HUDEP-2 (cell line): ENCODE results near the gene ACAP1.

Experiments used
- DNase-seq, 76 experiments: peaks; one replicate each; lab custom pipeline; 2025; ENCODE audit not compliant: unreplicated experiment in 76 of 76; lab: John Stamatoyannopoulos, UW

Gene ACAP1

DNA sequence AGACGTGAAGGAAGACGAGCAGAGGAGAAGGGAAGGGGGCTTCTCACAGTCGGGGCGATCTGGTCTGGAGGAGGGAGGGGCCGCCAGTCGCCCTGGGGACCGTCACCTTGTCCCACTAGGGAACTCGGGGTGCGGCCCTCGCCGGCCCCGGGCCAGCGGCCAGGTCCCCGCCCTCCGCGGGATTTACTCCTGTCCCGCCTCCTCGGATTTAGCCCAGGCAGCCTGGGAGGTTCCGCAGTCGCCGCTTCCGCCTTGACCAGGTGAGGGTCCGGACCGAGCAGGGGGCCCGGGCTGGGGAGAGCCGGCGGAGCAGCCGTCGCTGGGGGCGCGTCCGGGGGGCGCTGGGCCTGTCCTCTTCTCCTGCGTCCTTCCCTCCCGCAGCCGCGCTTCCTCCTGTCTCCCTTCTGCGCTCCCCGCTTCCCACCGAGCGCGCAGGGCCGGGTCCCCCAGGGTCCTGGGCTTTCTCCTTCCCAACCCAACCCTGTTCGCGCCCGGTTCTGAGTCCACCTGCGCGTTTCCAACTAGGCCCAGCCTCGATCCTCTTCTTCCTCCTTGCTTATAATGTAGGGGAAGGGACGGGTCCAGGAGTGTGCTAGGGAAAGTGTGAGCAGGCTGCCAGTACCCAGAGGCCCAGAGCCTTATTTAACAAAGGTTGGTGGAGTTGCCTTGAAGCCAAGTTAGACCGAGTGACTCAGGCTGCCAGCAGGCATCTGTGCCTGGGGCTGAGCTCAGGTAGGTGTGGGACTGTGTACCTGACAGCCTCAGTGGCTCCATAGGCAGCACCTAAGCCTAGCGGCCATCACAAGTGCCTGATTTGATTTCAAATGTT lies 44.7 kb downstream of the ACAP1 start, which contains the start of gene TNK1:
Gene TNK1, plus strand, starts transcription at position 235 of the 829 bp plus-strand sequence. CDS start 1,838 bp downstream, outside the sequence.
- no peak for DNase-seq

DNA sequence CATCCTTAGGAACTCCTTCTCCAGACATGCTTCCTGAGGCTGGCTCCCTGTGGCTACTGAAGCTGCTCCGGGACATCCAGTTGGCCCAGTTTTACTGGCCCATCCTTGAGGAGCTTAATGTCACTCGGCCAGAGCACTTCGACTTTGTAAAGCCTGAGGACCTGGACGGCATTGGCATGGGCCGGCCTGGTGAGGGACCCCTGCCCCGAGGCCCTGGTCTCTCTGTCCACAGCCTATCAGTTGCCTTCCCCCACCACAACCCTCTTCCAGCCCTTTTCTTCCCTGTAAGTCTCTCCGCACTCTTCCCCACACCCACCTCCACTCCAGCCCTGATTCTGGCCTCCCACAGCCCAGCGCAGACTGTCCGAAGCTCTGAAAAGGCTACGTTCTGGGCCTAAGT lies 46.6 kb downstream of the ACAP1 start:
- no peak for DNase-seq

GRCh38 chr17:7383371-7383741 lies 47.0 kb downstream of the ACAP1 start:
- no peak for DNase-seq

- DNase-seq, result peak in 14 of 76 experiments; percentile 4 to 36 (median 22)
These were observed 47.6 kb downstream of the ACAP1 start for GRCh38 chr17:7383742-7384488.

DNA sequence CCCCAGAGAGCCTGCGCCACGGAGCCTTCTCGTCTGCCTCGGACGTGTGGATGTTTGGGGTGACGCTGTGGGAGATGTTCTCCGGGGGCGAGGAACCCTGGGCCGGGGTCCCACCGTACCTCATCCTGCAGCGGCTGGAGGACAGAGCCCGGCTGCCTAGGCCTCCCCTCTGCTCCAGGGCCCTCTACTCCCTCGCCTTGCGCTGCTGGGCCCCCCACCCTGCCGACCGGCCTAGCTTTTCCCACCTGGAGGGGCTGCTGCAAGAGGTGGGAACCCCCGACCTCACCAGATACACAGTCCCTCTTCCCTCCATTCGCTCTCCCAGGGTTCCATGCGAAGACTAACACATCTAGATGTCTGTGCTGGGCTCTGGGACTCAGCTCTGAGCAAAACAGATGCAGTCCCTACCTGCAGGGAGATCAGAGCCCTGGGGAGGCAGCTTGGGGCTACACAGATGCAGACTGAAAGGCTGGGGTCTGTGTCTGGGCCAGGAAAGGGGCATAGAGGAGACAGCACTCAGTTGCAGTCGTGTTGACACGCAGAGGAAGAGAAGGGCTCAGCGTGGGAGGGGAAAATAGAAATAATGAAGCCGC lies 48.3 kb downstream of the ACAP1 start:
- DNase-seq, result no peak

GRCh38 chr17:7388856-7389255 lies 52.5 kb downstream of the ACAP1 start:
- no peak for DNase-seq

GRCh38 chr17:7389924-7390910 lies 53.9 kb downstream of the ACAP1 start:
- DNase-seq, result no peak

DNA sequence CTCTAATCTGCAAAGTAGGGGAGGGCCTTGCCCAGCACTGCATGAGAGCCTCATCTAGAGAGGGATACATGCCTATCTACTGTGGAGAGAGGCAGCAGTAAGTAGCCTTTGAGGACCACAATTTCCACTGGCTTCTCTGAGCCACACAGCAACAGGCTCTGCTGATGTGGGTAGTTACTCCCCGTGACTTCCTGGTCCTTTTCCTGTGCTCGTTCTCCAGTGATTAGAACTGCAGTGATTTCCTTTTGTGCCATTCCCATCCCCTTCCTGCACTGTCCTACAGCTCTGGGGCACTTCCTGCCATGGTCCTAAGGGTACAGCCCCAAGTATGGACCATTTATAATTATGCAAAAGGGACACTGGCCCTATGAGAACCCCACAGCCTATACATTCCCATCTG lies 55.0 kb downstream of the ACAP1 start:
- no peak for DNase-seq

DNA sequence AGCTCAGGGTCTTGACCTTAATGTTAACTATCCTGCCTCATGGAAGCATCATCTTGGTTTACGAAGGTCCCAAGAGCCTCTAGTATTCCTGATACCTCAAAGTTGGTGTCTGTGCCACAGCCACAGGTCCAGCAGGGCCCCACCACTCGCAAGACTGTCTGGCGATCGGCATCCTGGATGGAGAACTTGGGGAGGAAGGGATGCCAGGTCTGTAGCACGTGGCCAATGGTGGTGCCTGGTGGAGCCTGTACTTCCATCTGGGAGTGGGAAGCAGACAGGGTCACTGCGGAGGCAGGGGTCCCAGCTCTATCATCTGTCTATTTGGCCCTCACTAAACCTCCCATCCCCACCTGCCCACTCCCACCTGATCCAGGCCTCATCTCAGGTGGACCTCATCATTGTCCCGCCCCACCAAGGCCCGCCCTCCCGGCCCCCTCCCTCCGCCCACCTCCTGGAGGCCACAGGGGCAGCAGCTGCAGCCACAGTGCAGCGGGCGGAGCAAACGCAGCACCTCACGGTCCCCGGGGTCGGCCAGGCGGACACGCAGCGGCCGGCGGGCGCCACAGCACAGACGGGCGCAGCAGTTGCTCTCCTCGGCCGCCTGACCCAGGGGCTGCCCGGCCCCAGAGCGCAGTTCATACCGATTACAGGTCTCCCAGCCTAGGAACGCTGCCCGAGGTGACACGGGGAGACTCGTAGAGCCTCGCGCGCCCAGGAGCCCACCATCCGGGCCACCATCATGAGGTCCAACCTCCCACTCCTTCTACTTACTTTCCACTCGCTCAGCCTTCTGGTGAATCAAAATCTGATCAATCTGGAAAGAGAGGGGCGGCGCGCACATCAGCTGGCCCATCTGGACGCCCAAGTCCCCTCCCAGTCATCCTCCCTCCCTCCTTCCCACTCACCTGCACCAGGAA lies 56.6 kb downstream of the ACAP1 start:
- no peak for DNase-seq

- DNase-seq, result peak in 1 of 76 experiments; percentile 31
These were observed 57.5 kb downstream of the ACAP1 start for GRCh38 chr17:7393613-7394451.

GRCh38 chr17:7394452-7395191 lies 58.3 kb downstream of the ACAP1 start, which contains the start of gene PLSCR3:
PLSCR3 (minus strand) TSS chr17:7394525; CDS start chr17:7394110, 415 bp downstream.
- DNase-seq, result peak in 66 of 76 experiments; percentile 28 to 87 (median 72)

DNA sequence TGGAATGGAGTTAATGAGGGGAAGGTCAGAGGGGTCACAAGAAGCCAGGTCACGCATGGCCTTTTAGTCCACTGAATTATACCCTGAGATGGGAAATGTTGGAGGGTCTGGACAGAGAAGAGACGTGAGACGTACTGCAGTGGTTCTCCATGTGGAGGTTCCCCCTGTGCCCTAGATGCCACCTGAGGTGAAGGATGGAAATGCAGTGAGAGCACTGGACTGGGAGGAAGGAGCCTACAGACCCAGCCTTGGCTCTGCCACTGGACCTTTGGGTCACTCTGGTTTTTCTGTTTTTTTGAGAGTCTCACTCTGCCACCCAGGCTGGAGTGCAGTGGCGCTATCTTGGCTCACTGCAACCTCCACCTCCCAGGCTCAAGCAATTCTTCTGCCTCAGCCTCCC lies 59.8 kb downstream of the ACAP1 start:
- DNase-seq, result peak in 1 of 76 experiments; percentile 4

DNA sequence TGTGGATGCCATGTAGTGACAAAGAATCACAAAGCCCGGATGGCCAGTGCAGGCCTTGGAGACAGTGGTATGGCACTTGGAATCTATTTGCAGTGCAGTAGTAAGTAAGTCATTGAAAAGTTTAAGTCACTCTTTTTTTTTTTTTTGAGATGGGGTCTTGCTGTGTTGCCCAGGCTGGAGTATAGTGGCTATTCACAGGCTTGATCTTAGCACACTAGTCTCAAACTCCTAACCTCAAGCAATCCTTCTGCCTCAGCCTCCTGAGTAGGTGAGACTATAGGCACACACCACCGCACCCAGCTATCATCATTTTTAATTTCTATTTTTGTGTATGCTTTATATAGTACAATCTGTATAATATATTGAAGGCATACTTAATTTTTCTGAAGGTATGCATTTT lies 62.3 kb downstream of the ACAP1 start:
- DNase-seq, result no peak
